ENCODE data around the gene KRTAP12-1. TPM values are rescaled to one million over a fixed set of nuclear protein-coding genes. Genes with fewer than 3 reads are reported as not detected.
A peak's percentile ranks its signal among the peaks of the same experiment; 100 is the strongest.
"Not testable (repeated sequence)": the region's sequence is repeated elsewhere in the genome, so short reads cannot be mapped to it uniquely, and the experiment has no call there.

Gene KRTAP12-1
- total RNA-seq, 1 donor from 2014 or later, result not detected

DNA sequence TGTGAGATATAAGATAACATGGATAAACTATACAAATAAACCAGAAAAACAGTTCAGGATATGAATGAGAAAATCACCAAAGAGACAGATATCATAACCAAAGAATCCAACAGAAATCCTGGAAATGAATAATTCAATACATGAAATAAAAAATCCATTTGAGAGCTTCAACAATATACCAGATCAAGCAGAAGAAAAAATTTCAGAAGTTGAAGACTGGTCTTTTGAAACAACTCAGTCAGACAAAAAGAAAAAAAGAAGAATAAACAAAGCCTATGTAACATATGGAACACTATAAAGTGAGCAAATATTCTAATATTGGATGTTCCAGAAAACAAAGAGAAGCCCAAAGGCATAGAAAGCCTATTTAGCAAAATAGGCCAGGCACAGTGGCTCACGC is 10.1 kb downstream of the KRTAP12-1 start:
- H3K27ac Mint-ChIP-seq, result no peak overlapping the region
- no peak for TF ChIP-seq CTCF (IDR thresholded peaks at IDR 0.05; ENCODE audit: unreplicated experiment)
- H3K27me3 Mint-ChIP-seq (ENCODE audit: low read depth), result peaks cover 25% of the 10 kb centered on the region
- H3K9me3 Mint-ChIP-seq, result peaks cover 49% of the 10 kb centered on the region
- DNase-seq (ENCODE audit: low spot score in 2 of 2, unreplicated experiment in 2 of 2), result no peak
- peaks cover 3% of the 10 kb centered on the region for H3K4me1 Mint-ChIP-seq
- H3K36me3 Mint-ChIP-seq, result no peaks in the 10 kb centered on the region
- no peak overlapping the region for H3K4me3 Mint-ChIP-seq

GRCh38 chr21:44670642-44671432 is 11.1 kb downstream of the KRTAP12-1 start:
- TF ChIP-seq CTCF (IDR thresholded peaks at IDR 0.05; ENCODE audit: unreplicated experiment), result no peak
- Mint-ChIP-seq H3K27me3 (ENCODE audit: low read depth) (peaks cover 16% of the 10 kb centered on the region), H3K9me3 (peaks cover 49% of the 10 kb centered on the region), H3K27ac (no peak overlapping the region), H3K36me3 (no peaks in the 10 kb centered on the region), H3K4me3 (no peak overlapping the region), H3K4me1 (peaks cover 4% of the 10 kb centered on the region)
- peak in 1 of 2 experiments; percentile 16 for DNase-seq (ENCODE audit: low spot score in 2 of 2, unreplicated experiment in 2 of 2)

GRCh38 chr21:44667612-44668011 is 14.4 kb downstream of the KRTAP12-1 start:
- Mint-ChIP-seq H3K4me1 (peaks cover 4% of the 10 kb centered on the region), H3K27ac (no peak overlapping the region)

DNA sequence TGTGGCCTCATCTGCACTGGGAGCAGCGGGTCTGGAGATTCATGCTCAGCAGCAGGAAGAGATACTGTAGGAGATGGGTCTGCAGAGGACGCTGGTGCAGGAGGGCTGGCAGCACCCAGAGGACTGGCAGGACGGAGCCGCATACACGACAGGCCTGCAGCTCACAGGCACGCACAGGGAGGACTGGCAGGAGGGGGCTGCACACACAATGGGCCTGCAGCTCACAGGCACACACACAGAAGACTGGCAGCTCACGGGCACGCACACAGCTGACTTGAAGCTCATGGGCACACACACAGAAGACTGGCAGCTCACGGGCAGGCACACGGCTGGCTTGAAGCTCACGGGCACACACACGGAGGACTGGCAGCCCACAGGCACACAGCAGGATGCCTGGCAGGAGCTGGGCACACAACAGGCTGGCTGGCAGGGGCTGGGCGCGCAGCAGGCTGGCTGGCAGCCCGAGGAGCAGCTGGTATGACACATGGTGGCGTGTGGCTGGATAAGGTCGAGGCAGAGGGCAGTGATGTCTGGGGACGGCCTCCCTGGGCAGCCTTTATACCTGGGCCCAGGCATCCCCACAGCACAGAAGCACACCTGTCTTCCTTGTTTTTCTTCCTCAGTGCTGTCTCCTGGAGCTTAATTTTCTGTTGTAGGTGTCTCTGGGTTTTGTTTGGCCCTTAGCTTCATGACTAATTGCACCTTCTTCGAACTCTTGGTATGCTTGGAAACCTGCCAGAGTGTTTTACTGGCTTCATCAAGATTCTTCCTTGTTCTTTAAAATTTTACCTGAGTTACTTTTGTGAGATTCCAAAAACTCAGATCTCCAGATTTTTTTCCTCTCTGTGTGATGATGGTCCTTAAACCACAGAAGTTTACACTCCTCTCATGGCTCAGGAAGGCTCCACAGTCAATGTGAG is 15.3 kb downstream of the KRTAP12-1 start, which contains the start of gene KRTAP12-2:
KRTAP12-2 (minus strand) TSS at position 527 of the 920 bp plus-strand sequence; CDS start at position 486, 41 bp downstream.
- peaks cover 49% of the 10 kb centered on the region for H3K9me3 Mint-ChIP-seq
- no peak within 1 kb of the TSS for H3K4me3 Mint-ChIP-seq
- H3K4me1 Mint-ChIP-seq, result peaks cover 4% of the 10 kb centered on the region
- no peaks in the 10 kb centered on the region for H3K36me3 Mint-ChIP-seq
- peaks cover 4% of the 10 kb centered on the region for H3K27me3 Mint-ChIP-seq (ENCODE audit: low read depth)
- TF ChIP-seq CTCF (IDR thresholded peaks at IDR 0.05; ENCODE audit: unreplicated experiment), result no peak
- peak in 1 of 2 experiments; percentile 13 for DNase-seq (ENCODE audit: low spot score in 2 of 2, unreplicated experiment in 2 of 2)
- H3K27ac Mint-ChIP-seq, result no peak within 1 kb of the TSS

More at GRCh38 chr21:44667612-44668011, 14.4 kb downstream of the KRTAP12-1 start:
- H3K36me3 Mint-ChIP-seq, result no peaks in the 10 kb centered on the region
- no peak overlapping the region for H3K4me3 Mint-ChIP-seq
- no peak for DNase-seq (ENCODE audit: low spot score in 2 of 2, unreplicated experiment in 2 of 2)
- TF ChIP-seq CTCF (IDR thresholded peaks at IDR 0.05; ENCODE audit: unreplicated experiment), result no peak
- peaks cover 49% of the 10 kb centered on the region for H3K9me3 Mint-ChIP-seq
- peaks cover 2% of the 10 kb centered on the region for H3K27me3 Mint-ChIP-seq (ENCODE audit: low read depth)

DNA sequence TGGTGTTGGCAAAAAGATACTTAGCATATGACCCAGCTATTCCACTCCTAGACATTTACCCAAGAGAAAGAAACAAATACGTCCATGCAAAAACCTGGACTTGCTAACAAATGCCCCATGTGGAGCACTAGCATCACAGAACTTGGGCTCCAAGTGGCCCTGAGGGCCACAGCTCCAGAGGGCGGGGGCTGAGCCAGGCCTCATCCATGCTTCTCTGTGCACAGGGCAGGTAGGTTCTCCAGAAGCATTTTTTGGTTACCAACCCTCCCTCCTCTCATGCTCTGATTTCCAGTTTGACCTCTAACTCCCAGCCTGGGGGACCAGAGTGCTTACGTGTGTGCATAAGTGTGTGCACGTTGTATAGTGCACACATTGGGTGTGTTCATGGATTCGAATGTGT is 17.3 kb downstream of the KRTAP12-1 start:
- no peak overlapping the region for H3K4me3 Mint-ChIP-seq
- peaks cover 36% of the 10 kb centered on the region for H3K9me3 Mint-ChIP-seq
- DNase-seq (ENCODE audit: low spot score in 2 of 2, unreplicated experiment in 2 of 2), result no peak
- no peaks in the 10 kb centered on the region for H3K36me3 Mint-ChIP-seq
- H3K27me3 Mint-ChIP-seq (ENCODE audit: low read depth), result peaks cover 4% of the 10 kb centered on the region
- no peak overlapping the region for H3K27ac Mint-ChIP-seq
- TF ChIP-seq CTCF (IDR thresholded peaks at IDR 0.05; ENCODE audit: unreplicated experiment), result no peak
- H3K4me1 Mint-ChIP-seq, result peaks cover 4% of the 10 kb centered on the region

- H3K27me3 Mint-ChIP-seq (ENCODE audit: low read depth); H3K27ac Mint-ChIP-seq; H3K36me3 Mint-ChIP-seq; H3K4me3 Mint-ChIP-seq; H3K4me1 Mint-ChIP-seq: not testable (repeated sequence)
- peak in 1 of 2 experiments; percentile 7 for DNase-seq (ENCODE audit: low spot score in 2 of 2, unreplicated experiment in 2 of 2)
- peaks cover 31% of the 10 kb centered on the region for H3K9me3 Mint-ChIP-seq
Measured at GRCh38 chr21:44661567-44661966, 20.4 kb downstream of the KRTAP12-1 start.

Data from mesothelial cell of epicardium (in vitro differentiated cells).